Caco-2 (cell line): ENCODE results near the gene UBR4. TPM values are rescaled to one million over a fixed set of nuclear protein-coding genes. Genes with fewer than 3 reads are reported as not detected.

Experiments used
- BruUV-seq: library from RNA; stranded (reverse); fragments of 400-500 nt; replicated peaks from 2 replicates; lab custom pipeline; 2021; lab: Mats Ljungman, UMichigan
- CTCF ChIA-PET: fragments of 300-600 bp; sonication (Branson Sonifier 250); formaldehyde crosslinking; loops from one replicate; lab custom pipeline; 2022; ENCODE audit warnings: antibody characterized with exemption; lab: Charles Lee
- POLR2A ChIA-PET: fragments of 300-600 bp; sonication (Branson Sonifier 250); formaldehyde crosslinking; loops from one replicate; lab custom pipeline; 2022; ENCODE audit warnings: antibody characterized with exemption; lab: Charles Lee
- DNase-seq, 2 experiments: peaks; one replicate each; pipeline versions ENCODE4 v3.0.0 to v3.0.0-alpha.2; 2020 to 2022
- H3K27me3 ChIP-seq: replicated peaks from 2 replicates; pipeline ENCODE4 v1.6.0; 2011; ENCODE audit warnings: low read length; ENCODE audit not compliant: control insufficient read depth, insufficient read depth
- H3K36me3 ChIP-seq: 2 replicates; pipeline ENCODE4 v1.5.1; 2011; ENCODE audit warnings: low read length; ENCODE audit not compliant: control insufficient read depth, insufficient read depth
- H3K4me1 ChIP-seq: fragments of 250-450 bp; sonication (Bioruptor Pico); 2 replicates; pipeline ENCODE4 v1.5.1; 2020; ENCODE audit warnings: mild to moderate bottlenecking
- H3K4me3 ChIP-seq: 2 replicates; pipeline ENCODE4 v1.5.1; 2011; ENCODE audit warnings: low read depth, mild to moderate bottlenecking, control low read depth, low read length
- H3K9me3 ChIP-seq: fragments of 250-450 bp; sonication (Bioruptor Pico); 2 replicates; pipeline ENCODE4 v1.5.1; 2020; ENCODE audit warnings: mild to moderate bottlenecking, moderate library complexity
- H3K27ac Mint-ChIP-seq: one replicate; pipeline ENCODE4 v1.8.0; 2022; ENCODE audit warnings: mixed read lengths; ENCODE audit not compliant: unreplicated experiment
- H3K27me3 Mint-ChIP-seq: one replicate; pipeline ENCODE4 v1.8.0; 2022; ENCODE audit warnings: mixed read lengths; ENCODE audit not compliant: insufficient read depth, unreplicated experiment
- H3K36me3 Mint-ChIP-seq: one replicate; pipeline ENCODE4 v1.8.0; 2022; ENCODE audit warnings: mild to moderate bottlenecking, mixed read lengths; ENCODE audit not compliant: insufficient read depth, unreplicated experiment
- H3K4me1 Mint-ChIP-seq: one replicate; pipeline ENCODE4 v1.8.0; 2022; ENCODE audit warnings: low read depth, mixed read lengths; ENCODE audit not compliant: unreplicated experiment
- H3K4me3 Mint-ChIP-seq: one replicate; pipeline ENCODE4 v1.8.0; 2022; ENCODE audit warnings: mild to moderate bottlenecking, moderate library complexity, mixed read lengths; ENCODE audit not compliant: unreplicated experiment
- H3K9me3 Mint-ChIP-seq: one replicate; pipeline ENCODE4 v1.8.0; 2022; ENCODE audit warnings: mixed read lengths; ENCODE audit not compliant: unreplicated experiment
- CTCF ChIP-seq, 2 experiments: fragments of 200-600 bp in 1 of 2; IDR thresholded peaks; 1 replicate in 1 of 2; 2 replicates in 1 of 2; pipeline versions ENCODE4 v1.5.1 to v1.8.0; 2011 to 2022; ENCODE audit warnings: antibody characterized with exemption in 1 of 2, control low read depth in 1 of 2, inconsistent platforms in 1 of 2, low read depth in 1 of 2, low read length in 1 of 2, mild to moderate bottlenecking in 1 of 2, moderate library complexity in 1 of 2; ENCODE audit not compliant: insufficient read depth in 1 of 2, severe bottlenecking in 1 of 2, unreplicated experiment in 1 of 2
- intact Hi-C: fragments of 100-400 bp; cut with micrococcal nuclease; formaldehyde crosslinking; loops from one replicate; pipeline ENCODE4 v1.10.0; 2022; ENCODE audit not compliant: unreplicated experiment
- total RNA-seq: library from RNA; stranded (reverse); gene quantifications from 2 replicates; pipeline ENCODE4 v1.2.3, GENCODE V29; 2022

Gene UBR4
- total RNA-seq, 1 experiment from 2014 or later: 317 TPM

GRCh38 chr1:19169642-19170041, 40.4 kb downstream of the UBR4 start:
- no TSS peak for BruUV-seq
- Histone ChIP-seq H3K4me3 (no peak overlapping the region), H3K9me3 (no peaks in the 10 kb centered on the region), H3K36me3 (peaks cover 1% of the 10 kb centered on the region; the same call in 1 of the 2 replicates), H3K27me3 (no peaks in the 10 kb centered on the region), H3K4me1 (no peaks in the 10 kb centered on the region; the same call in 1 of the 2 replicates)
- intact Hi-C loops: no loop called here
- POLR2A ChIA-PET: interaction anchor here (0.6 kb wide), 1 partner anchor 52 kb away, joined by 3 read pairs; no protein-coding TSS in a partner anchor
- DNase-seq: no peak
- Mint-ChIP-seq H3K9me3 (no peaks in the 10 kb centered on the region), H3K36me3 (peaks cover 100% of the 10 kb centered on the region), H3K4me3 (no peak overlapping the region), H3K27ac (no peak overlapping the region), H3K27me3 (no peaks in the 10 kb centered on the region), H3K4me1 (peaks cover 5% of the 10 kb centered on the region)
- TF ChIP-seq CTCF (IDR thresholded peaks at IDR 0.05; ENCODE audit: insufficient read depth in 1 of 2, low read depth in 1 of 2, low read length in 1 of 2, severe bottlenecking in 1 of 2, unreplicated experiment in 1 of 2): no peak
- CTCF ChIA-PET: no interaction called here

GRCh38 chr1:19167140-19167539, 42.9 kb downstream of the UBR4 start:
- H3K36me3 Mint-ChIP-seq: peaks cover 100% of the 10 kb centered on the region
- H3K27me3 ChIP-seq: no peaks in the 10 kb centered on the region
- peaks cover 6% of the 10 kb centered on the region for H3K4me1 ChIP-seq
- BruUV-seq: no TSS peak
- no peak overlapping the region for H3K4me3 Mint-ChIP-seq
- DNase-seq: no peak
- ChIA-PET CTCF (no interaction called here), POLR2A (no interaction called here)
- intact Hi-C loops: no loop called here
- H3K9me3 Mint-ChIP-seq: no peaks in the 10 kb centered on the region
- TF ChIP-seq CTCF (IDR thresholded peaks at IDR 0.05; ENCODE audit: insufficient read depth in 1 of 2, low read depth in 1 of 2, low read length in 1 of 2, severe bottlenecking in 1 of 2, unreplicated experiment in 1 of 2): no peak
- H3K27me3 Mint-ChIP-seq: no peaks in the 10 kb centered on the region
- H3K4me3 ChIP-seq: no peak overlapping the region
- no peak overlapping the region for H3K27ac Mint-ChIP-seq
- no peaks in the 10 kb centered on the region for H3K9me3 ChIP-seq
- H3K36me3 ChIP-seq: peaks cover 1% of the 10 kb centered on the region; the same call in 1 of the 2 replicates
- peaks cover 7% of the 10 kb centered on the region for H3K4me1 Mint-ChIP-seq

- H3K36me3 Mint-ChIP-seq: peaks cover 100% of the 10 kb centered on the region
- BruUV-seq: no TSS peak
These were observed 44.0 kb downstream of the UBR4 start for GRCh38 chr1:19166066-19166465.

More at GRCh38 chr1:19166066-19166465, 44.0 kb downstream of the UBR4 start:
- intact Hi-C loops: no loop called here
- TF ChIP-seq CTCF (IDR thresholded peaks at IDR 0.05; ENCODE audit: insufficient read depth in 1 of 2, low read depth in 1 of 2, low read length in 1 of 2, severe bottlenecking in 1 of 2, unreplicated experiment in 1 of 2): no peak
- H3K9me3 ChIP-seq: no peaks in the 10 kb centered on the region
- no peak overlapping the region for H3K4me3 ChIP-seq
- H3K36me3 ChIP-seq: peaks cover 1% of the 10 kb centered on the region; the same call in 1 of the 2 replicates
- Mint-ChIP-seq H3K27me3 (no peaks in the 10 kb centered on the region), H3K4me3 (no peak overlapping the region), H3K9me3 (no peaks in the 10 kb centered on the region), H3K27ac (no peak overlapping the region), H3K4me1 (peaks cover 7% of the 10 kb centered on the region)
- peaks cover 6% of the 10 kb centered on the region for H3K4me1 ChIP-seq
- no peak for DNase-seq
- ChIA-PET CTCF (no interaction called here), POLR2A (interaction anchor here (0.6 to 1.0 kb wide), 2 partner anchors 13 to 39 kb away, joined by 3 to 9 read pairs; no protein-coding TSS in a partner anchor)
- no peaks in the 10 kb centered on the region for H3K27me3 ChIP-seq
